Ishikawa (cell line): ENCODE results near the gene RFX2.

ENCODE experiments used
- EGR1 ChIP-seq: IDR thresholded peaks from 2 replicates; pipeline ENCODE4 v1.6.1; 2012
- EP300 ChIP-seq: IDR thresholded peaks from 2 replicates; pipeline ENCODE4 v1.6.1; 2012; ENCODE audit warnings: borderline replicate concordance
- MAX ChIP-seq: IDR thresholded peaks from 2 replicates; pipeline ENCODE4 v1.6.1; 2012
- NFIC ChIP-seq: IDR thresholded peaks from 2 replicates; pipeline ENCODE4 v1.6.1; 2012
- TAF1 ChIP-seq: IDR thresholded peaks from 2 replicates; pipeline ENCODE4 v1.6.1; 2012; ENCODE audit warnings: low read depth, mild to moderate bottlenecking
- ZBTB7A ChIP-seq: IDR thresholded peaks from 2 replicates; pipeline ENCODE4 v1.6.1; 2012; ENCODE audit warnings: low read depth

- no peak for TF ChIP-seq EP300
- no peak for TF ChIP-seq EGR1
- TF ChIP-seq MAX: no peak
- TF ChIP-seq ZBTB7A: no peak
- no peak for TF ChIP-seq NFIC
- no peak for TF ChIP-seq TAF1
Observed at GRCh38 chr19:6132482-6132881, 22.2 kb upstream of the RFX2 start.
